ENCODE measurements around the gene COL16A1.

COL16A1 gene

GRCh38 chr1:31621847-31622730 lies 81.7 kb downstream of the COL16A1 start:
- no peak for DNase-seq

DNA sequence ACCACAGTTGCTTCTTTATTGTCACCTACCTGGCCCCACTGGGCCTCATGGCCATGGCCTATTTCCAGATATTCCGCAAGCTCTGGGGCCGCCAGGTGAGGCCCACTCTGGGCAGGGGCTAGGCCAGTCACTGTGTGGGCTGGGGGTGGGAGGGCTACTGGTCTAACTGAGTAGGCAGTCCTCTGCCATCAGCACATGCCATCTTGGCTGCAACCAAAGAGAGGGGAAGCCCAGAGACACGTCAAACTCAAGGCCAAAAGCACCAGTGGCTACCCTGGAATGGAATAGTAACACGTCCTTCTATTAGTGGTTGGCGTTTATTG lies 82.4 kb downstream of the COL16A1 start:
- no peak for DNase-seq

DNA sequence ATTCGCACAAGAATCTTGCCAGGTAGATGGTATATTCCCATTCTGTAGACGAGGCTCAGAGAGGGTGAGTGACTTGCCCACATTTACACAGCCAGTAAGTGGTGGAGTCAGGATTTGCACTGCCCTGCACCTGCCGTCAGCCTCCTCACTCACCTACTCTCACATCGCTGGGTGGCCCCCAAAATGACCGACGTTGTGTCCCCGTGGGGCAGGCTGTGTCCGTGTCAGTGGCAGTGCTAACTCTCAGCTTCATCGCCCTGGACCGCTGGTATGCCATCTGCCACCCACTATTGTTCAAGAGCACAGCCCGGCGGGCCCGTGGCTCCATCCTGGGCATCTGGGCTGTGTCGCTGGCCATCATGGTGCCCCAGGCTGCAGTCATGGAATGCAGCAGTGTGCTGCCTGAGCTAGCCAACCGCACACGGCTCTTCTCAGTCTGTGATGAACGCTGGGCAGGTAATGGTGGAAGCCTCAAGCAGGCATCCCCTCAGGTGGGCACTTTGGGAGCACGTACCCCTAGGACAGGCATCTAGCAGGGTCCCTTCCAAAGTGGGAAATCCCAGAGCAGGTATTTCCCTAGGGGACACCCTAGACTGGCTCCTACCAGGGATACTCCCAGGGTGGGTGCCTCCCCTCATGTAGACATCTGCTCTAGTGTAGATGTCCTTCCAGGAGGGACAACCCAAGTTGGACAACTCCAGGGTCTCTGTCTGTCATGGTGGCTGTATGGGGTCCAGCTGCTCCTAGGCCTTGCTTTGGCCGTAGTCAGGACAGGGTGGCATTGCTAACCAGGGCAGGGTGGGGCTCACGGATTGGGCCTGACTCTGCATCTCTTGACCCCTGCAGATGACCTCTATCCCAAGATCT lies 83.0 kb downstream of the COL16A1 start:
- DNase-seq: no peak

DNA sequence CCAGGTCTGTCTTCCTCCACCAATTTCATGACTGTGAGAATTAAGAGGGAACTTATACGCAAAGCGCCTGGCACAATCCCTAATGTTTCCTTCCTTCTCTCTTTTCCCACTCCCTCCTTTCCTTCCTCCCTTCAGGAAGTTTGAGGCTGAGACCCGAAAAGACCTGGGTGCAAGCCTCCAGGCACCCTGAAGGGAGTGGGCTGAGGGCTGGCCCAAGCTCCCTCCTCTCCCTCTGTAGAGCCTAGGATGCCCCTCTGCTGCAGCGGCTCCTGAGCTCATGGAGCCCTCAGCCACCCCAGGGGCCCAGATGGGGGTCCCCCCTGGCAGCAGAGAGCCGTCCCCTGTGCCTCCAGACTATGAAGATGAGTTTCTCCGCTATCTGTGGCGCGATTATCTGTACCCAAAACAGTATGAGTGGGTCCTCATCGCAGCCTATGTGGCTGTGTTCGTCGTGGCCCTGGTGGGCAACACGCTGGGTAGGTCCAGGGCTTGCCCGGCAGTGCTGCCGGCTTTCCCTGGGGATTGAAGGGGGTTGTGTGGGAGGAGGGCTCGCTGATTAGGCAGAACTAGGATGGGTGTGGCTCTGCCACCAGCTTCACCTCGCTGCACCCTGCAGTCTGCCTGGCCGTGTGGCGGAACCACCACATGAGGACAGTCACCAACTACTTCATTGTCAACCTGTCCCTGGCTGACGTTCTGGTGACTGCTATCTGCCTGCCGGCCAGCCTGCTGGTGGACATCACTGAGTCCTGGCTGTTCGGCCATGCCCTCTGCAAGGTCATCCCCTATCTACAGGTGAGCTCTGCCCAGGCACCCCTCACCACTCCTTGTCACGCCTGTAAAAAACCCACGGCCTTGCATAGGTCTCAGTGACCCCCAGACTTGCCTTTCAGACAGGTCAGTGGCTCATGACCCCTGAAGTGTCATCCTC lies 84.6 kb downstream of the COL16A1 start:
- DNase-seq: no peak

DNA sequence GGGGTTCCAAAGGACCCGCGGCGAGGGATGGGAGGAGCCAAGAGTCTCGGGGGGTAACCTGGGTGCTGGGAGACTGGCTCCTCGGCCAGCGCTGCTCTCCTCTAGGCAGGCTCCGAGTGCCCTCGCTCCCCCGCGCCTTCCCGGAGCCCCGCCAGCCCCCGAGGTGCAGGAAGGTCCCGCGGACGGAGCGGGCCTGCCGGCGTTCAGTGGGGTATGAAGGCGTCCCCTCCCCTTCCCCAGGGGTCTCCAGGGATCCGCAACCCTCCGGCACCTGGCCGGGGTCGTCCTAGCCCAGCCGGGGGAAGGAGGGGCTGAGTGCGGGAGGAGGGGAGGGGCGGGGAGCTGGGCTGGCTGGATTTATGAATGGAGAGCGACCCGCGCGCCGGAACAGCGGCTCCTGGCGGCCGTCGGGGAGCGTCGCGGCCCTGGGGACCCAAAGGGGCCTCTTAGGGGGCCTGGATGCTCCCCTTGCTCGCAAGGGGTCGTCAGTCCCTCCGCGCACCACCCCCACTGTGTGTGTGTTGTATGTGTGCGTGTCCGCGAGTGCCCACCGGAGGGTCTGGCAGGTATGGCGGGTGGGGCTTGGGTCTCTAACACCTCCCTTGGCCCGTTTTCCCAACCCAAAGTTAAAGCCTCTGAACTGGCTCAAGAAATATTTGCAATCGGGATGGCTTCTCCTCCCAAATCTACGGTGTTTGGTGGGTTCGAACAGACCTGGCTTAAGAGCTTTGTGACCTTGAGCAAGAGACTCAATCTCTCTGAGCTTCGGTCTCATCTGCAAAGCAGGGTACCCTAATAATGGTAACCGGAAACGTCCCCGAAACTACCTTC lies 85.7 kb downstream of the COL16A1 start:
- peak; percentile 71 for DNase-seq

DNA sequence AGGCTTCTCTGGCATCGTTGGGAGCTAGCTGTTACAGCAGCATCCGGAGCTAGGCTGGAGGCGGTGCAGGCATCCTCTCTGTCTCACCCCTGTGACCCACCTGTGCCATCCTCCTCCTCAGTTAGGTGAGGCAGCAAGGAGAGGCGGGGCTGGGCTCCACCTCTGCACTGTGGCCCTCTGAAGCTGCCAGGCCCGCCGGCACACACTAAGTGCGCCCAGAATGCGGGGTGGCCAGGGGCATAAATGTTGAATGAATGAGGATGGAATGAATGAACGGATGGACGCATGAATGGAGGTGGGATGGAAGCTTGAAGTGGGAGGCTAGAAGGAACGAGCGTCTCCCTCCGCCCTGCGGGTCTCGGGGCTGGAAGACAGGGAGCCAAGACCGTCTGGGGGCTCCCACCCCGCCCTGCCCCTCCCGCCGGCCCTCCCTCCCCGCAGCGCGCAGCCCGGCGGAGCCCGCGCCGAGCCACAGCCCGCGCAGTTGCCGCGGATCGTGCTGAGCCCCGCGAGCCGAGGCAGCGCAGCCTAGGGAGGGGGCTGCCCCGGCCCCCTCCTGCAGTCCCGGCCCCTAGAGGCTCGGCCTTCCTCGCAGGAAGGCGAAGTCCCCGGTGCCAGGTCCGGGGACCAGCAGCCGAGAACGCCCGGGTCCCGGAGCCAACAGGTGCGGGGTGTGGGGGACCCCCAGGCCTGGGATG lies 86.5 kb downstream of the COL16A1 start, which contains the start of gene HCRTR1:
TSS of gene HCRTR1 (plus strand) at position 472 of the 698 bp plus-strand sequence. CDS start 1,504 bp downstream, outside the sequence.
- no peak for DNase-seq

GRCh38 chr1:31615939-31616338 lies 87.9 kb downstream of the COL16A1 start:
- DNase-seq: no peak

GRCh38 chr1:31615414-31615813 lies 88.4 kb downstream of the COL16A1 start:
- DNase-seq: no peak

DNA sequence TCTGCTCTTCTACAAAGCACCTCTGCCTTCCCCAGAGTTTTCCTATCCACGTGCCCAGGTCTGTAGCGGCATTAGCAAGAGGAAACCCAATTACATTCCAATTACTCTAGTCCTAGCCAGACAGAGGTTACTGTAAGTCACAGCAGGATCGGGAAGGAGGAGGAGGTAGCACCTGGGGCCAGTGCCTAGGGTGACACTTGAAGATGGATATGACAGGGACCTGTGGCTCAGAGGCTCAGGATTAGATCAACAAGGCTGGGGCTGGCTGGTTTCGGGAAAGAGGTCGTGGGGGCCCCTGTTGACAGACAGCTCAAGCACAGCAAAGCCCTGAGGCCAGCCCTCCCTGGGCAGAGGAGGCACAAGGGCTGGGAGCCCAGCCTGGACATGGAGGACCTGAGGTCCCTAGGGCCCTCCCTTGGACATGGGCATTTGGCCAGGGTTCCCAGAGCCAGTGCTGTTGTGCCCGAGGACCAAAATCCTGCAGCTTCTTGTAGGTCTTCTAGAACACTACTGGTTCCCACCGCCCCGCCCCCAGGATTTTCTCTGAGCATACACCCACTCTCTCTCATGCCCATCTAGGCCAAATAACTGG lies 89.3 kb downstream of the COL16A1 start:
- no peak for DNase-seq

GRCh38 chr1:31609514-31610118 lies 94.2 kb downstream of the COL16A1 start:
- DNase-seq: no peak

DNA sequence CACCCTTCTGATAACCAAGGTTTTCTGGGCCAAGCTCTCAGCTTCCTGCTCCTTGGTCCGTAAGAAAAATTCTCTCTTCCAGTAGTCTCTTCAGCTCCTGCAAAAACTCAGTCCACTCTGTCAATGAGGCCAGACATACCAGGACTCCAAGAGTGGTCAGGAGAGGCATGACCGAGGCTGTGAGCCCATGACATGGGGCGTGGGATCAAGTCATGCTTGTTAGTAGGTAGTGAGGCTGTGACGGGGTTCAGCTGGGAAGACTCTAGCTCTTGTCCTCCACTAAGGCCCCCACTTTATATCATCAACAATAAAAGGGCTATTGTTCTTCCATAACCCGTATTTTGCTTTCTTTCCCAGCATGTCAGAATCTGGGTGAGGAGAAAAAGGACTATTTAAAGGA lies 96.5 kb downstream of the COL16A1 start:
- no peak for DNase-seq

GRCh38 chr1:31605908-31606427 lies 97.8 kb downstream of the COL16A1 start:
- no peak for DNase-seq
